PFSK-1 (cell line): ENCODE data around the gene MGAT1.

Experiments used
- FOXP2 ChIP-seq: optimal IDR thresholded peaks from 2 replicates; pipeline ENCODE3; 2011; ENCODE audit warnings: borderline replicate concordance, control low read depth, inconsistent platforms; ENCODE audit not compliant: insufficient read depth; ENCODE audit errors: extremely low read length, extremely low read depth
- POLR2AphosphoS5 ChIP-seq: IDR thresholded peaks from 2 replicates; pipeline ENCODE4 v1.6.1; 2012; ENCODE audit warnings: low read depth, mild to moderate bottlenecking, control low read depth, low read length, moderate library complexity
- REST ChIP-seq, 2 experiments: IDR thresholded peaks; 2 replicates each; pipeline versions ENCODE4 v1.6.1 to v1.8.0; 2011 to 2012; ENCODE audit warnings: low read depth in 2 of 2, low read length in 2 of 2, control low read depth in 1 of 2, inconsistent platforms in 1 of 2, mild to moderate bottlenecking in 1 of 2, moderate library complexity in 1 of 2; ENCODE audit not compliant: insufficient read depth in 1 of 2
- SIN3A ChIP-seq: IDR thresholded peaks from 2 replicates; pipeline ENCODE4 v1.6.1; 2012; ENCODE audit warnings: mild to moderate bottlenecking, low read length, moderate library complexity, borderline replicate concordance; ENCODE audit not compliant: insufficient read depth
- TAF1 ChIP-seq: IDR thresholded peaks from 2 replicates; pipeline ENCODE4 v1.6.1; 2012; ENCODE audit warnings: low read length, control low read depth, borderline replicate concordance; ENCODE audit not compliant: insufficient read depth

GRCh38 chr5:180844858-180845257 is 42.3 kb upstream of the MGAT1 start:
- no peak for TF ChIP-seq REST (IDR thresholded peaks at IDR 0.05; ENCODE audit: insufficient read depth in 1 of 2, low read depth in 2 of 2, low read length in 2 of 2)
- no peak for TF ChIP-seq POLR2AphosphoS5
- TF ChIP-seq SIN3A, result no peak
- no peak for TF ChIP-seq TAF1
- TF ChIP-seq FOXP2, result no peak
